GM21619 (cell line): ENCODE results near the gene AOX1.
"Not testable (repeated sequence)": the region's sequence is repeated elsewhere in the genome, so short reads cannot be mapped to it uniquely, and the experiment has no call there.

Experiments
- ATAC-seq: cut with Tn5 transposase; IDR thresholded peaks from one replicate; pipeline ENCODE4 v1.9.1; 2021; ENCODE audit not compliant: unreplicated experiment

The AOX1 gene

DNA sequence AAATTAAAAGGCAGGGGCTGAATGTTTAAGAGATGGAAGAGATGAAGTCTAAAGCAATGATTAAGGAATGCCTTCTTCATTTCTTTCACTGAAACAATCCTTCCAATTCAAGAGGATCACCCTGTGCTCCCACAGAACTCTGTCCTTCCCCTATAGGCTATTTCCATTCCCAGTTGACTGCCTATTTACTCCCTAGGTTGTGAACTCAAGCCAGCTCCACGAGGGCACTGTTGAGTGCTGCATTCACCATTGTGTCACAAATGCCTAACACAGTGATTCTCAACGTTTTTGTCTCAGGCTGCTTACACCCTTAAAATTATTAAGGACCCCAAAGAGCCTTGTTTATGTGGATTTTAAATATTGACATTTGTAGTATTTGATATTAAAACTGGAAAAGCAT, 112.4 kb downstream of the AOX1 start:
- ATAC-seq, result no peak

DNA sequence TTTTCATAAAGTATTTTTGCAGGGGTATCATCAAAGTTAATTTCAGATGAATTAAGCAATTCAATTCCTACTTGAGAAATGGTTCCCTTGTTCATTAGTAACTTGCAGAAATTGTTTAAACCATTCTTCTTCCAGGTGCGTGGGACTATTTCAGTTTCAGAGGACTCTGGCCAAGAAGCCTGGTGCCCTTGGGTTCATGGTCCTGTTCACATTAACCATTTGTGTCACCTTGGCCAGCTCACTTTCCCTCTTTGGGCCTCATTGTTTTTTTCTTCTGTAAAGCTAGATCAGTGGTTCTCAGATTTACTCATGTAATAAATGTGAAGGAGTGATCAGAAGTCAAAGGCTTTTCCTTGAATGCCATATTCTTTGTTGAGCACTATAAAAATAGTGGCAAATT, 113.5 kb downstream of the AOX1 start:
- no peak for ATAC-seq

- ATAC-seq, result no peak
Measured at GRCh38 chr2:200700856-200701255, 115.0 kb downstream of the AOX1 start.

GRCh38 chr2:200702044-200702443, 116.2 kb downstream of the AOX1 start:
- no peak for ATAC-seq

DNA sequence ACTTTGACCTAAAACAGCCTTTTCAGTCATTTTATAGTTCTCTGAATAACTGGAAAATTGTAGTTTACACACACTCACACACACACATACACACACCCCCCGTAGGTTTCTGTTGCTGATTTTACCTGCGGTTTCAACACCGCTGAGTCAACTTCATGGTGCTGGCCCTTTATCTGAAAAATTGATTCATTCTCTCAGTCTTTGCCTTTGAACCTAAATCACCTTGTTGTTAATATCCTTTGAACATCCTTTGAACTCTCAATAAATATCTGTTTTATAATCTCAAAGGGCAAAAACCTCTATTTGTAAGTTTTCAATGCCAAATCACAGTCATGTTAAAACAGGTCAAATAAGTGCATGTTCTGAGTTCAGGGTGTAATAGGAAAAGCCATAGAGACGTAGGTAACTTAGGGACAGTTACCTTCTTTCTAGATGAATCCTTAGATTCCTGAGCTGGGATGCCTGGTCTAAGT, 116.9 kb downstream of the AOX1 start:
- no peak for ATAC-seq

GRCh38 chr2:200703127-200703925, 117.5 kb downstream of the AOX1 start:
- ATAC-seq, result no peak

GRCh38 chr2:200703926-200704637, 118.3 kb downstream of the AOX1 start:
- ATAC-seq, result no peak

- no peak for ATAC-seq
Measured at GRCh38 chr2:200705305-200706041, 119.7 kb downstream of the AOX1 start.

DNA sequence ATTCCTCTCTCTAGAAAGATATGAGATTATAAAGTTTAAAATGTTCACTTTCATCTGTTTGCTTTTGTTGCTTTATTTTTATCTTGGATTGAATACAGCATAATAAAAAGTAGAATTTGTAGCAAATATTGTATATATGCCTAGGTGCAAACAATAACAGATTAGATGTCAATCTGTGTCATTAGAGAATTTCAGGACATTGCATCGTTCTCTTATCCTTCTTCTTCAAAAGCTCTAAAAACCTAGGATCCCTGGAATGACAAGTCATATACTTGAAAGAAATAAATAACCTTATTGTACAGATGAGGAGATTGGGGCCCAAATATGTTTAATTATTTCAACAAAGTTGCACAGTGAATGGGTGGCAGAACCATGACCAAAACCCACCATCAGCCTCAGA, 123.1 kb downstream of the AOX1 start:
- ATAC-seq, result no peak

DNA sequence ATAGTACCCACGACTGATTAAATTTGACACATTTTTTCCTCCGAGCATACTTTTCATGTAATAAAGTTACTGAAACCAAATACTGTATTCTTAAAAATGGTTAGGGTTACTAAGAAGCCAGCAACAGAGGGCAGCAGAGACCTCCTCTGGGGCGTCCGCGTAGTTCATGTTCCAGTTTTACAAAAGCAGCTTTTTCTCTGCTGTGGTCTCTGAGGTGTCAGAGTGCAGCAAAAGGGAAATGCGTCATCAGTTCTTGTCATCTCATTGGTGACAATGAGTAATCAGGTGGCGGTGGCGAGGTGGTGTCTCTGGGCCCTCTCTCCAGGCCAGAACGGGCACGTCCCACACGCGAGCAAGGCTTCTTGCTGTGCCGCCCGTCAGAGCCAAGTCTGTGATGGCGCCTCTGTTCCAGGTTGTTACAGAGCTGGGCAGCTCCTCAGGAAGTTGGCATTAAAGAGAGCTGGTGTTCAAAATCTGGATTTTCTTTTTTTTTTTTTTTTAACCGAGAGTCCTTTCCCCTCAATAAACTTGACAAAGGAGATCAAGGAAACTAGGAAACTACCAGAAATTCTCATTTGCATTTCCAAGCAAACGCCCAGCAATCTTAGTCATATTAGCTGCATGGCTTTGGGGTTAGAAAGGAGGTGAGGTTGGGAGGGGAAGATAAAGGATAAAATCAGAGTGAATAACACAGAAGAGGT, 127.3 kb downstream of the AOX1 start:
- ATAC-seq, result peak; percentile 100

DNA sequence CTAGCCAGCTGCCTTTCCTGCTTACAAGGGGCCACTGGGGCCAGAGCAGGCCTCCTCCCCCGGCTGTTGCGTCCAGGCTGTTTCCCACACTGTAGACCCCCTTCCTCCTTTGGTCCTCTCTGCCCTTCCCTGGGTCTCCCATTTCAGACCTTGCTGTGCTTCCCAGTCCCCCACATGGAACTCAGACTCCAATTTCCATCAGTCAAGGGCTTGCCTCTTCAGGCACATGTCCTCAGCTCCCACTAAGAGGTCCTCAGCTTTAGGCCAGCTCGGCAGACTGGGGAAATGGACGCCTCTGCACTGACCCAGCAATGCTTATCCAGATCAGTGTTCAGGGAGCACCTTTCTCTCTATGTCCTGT, 127.9 kb downstream of the AOX1 start:
- ATAC-seq, result no peak

- ATAC-seq, result not testable (repeated sequence)
Measured at GRCh38 chr2:200715014-200715413, 129.2 kb downstream of the AOX1 start.

- no peak for ATAC-seq
Measured at GRCh38 chr2:200716386-200716785, 130.6 kb downstream of the AOX1 start.
